ENCODE measurements around the gene TMEM225B. TPM values are rescaled to one million over a fixed set of nuclear protein-coding genes. Genes with fewer than 3 reads are reported as not detected.
"Not testable (repeated sequence)": the region's sequence is repeated elsewhere in the genome, so short reads cannot be mapped to it uniquely, and the experiment has no call there.

The TMEM225B gene, protein sequence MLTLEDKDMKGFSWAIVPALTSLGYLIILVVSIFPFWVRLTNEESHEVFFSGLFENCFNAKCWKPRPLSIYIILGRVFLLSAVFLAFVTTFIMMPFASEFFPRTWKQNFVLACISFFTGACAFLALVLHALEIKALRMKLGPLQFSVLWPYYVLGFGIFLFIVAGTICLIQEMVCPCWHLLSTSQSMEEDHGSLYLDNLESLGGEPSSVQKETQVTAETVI
- not detected in 2 replicates for total RNA-seq (2014; rRNA removed; shearing (Covaris generic))
- polyA plus RNA-seq (2016; fragmentation: Nextera tagmentation; extraction: Ambion mirVana), result 0.24 and 0.44 TPM in 2 replicates

DNA sequence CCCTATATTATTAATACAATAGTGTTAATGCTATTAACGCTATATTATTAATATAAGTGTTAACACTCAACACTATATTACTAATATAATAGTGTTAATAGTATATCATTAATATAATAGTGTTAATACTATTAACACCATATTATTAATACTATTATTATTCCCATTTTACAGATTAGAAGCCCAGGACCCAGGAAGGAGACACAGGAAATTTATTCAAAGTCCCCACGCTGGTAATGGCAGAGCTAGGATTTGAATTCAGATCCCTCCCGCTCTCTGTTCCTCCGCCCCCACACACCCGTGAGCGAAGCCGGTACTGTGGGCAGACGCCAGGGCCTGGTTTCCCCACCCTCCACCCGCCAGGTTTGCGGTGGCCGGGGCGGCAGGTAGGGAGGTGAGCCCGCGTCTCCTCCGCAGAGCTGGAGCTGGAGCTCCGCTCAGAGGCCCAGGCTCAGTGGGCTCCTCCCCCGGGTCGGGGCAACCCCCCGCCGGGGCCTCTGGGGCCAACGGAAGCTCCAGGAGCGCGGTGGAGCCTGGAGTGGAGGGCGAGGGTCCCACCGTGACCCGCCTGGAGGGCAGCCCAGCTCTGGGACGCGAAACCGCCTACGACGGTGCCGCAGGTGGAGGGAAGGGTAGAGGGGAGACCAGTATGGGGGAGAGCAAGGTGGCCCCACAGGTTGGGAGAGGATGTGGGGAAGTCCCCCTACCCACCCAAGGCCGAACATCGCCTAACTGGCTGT, at the start of gene TMEM225B:
TMEM225B (plus strand) TSS at position 506 of the 740 bp plus-strand sequence. CDS start 6,122 bp downstream, outside the sequence.
- WGBS, 2 experiments (ENCODE audit: low coverage in 1 of 2, low lambda C conversion rate in 2 of 2, missing lambda C conversion rate in 2 of 2), result 50 to 54% methylated on average over 26 to 34 of the region's 34 CpGs
- no peaks in the 10 kb centered on the region for H3K9me3 ChIP-seq (ENCODE audit: low read depth)
- no peaks in the 10 kb centered on the region for H3K79me2 ChIP-seq (ENCODE audit: insufficient read depth)
- no peak for TF ChIP-seq EZH2 (IDR thresholded peaks at IDR 0.05; ENCODE audit: insufficient read depth, poor library complexity, severe bottlenecking)
- TF ChIP-seq EZH2phosphoT487 (IDR thresholded peaks at IDR 0.05; ENCODE audit: insufficient read depth, low read depth), result no peak
- H2AFZ ChIP-seq, result no peak within 1 kb of the TSS
- no peak within 1 kb of the TSS for H3K27ac ChIP-seq
- no peaks in the 10 kb centered on the region for H3K27me3 ChIP-seq (replicated peaks; ENCODE audit: insufficient read depth)
- H3K4me3 ChIP-seq, result no peak within 1 kb of the TSS
- H3K36me3 ChIP-seq (ENCODE audit: low read depth), result no peaks in the 10 kb centered on the region
- no peaks in the 10 kb centered on the region for H3K9me2 ChIP-seq (ENCODE audit: insufficient read depth)
- H3K4me1 ChIP-seq (ENCODE audit: insufficient read depth), result no peaks in the 10 kb centered on the region
- no peak within 1 kb of the TSS for H3K4me2 ChIP-seq (ENCODE audit: unreplicated experiment)
- no peaks in the 10 kb centered on the region for H3F3A ChIP-seq (ENCODE audit: insufficient read depth)
- no peak for DNase-seq
- no peak within 1 kb of the TSS for H3K9ac ChIP-seq
- no peaks in the 10 kb centered on the region for H4K20me1 ChIP-seq (ENCODE audit: insufficient read depth)
- in situ Hi-C loops (cut with MboI), result no loop called here

DNA sequence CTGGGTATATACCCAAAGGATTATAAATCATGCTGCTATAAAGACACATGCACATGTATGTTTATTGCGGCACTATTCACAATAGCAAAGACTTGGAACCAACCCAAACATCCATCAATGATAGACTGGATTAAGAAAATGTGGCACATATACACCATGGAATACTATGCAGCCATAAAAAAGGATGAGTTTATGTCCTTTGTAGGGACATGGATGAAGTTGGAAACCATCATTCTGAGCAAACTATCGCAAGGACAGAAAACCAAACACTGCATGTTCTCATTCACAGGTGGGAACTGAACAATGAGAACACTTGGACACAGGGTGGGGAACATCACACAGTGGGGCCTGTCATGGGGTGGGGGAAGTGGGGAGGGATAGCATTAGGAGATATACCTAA, 48.5 kb upstream of the TMEM225B start:
- in situ Hi-C loops (cut with MboI); H3K9me2 ChIP-seq (ENCODE audit: insufficient read depth); H3K27ac ChIP-seq; DNase-seq; H3K4me2 ChIP-seq (ENCODE audit: unreplicated experiment); H3K36me3 ChIP-seq (ENCODE audit: low read depth); H3K4me1 ChIP-seq (ENCODE audit: insufficient read depth); H3K9me3 ChIP-seq (ENCODE audit: low read depth); H3F3A ChIP-seq (ENCODE audit: insufficient read depth); H4K20me1 ChIP-seq (ENCODE audit: insufficient read depth); H3K9ac ChIP-seq; H2AFZ ChIP-seq; H3K4me3 ChIP-seq; H3K27me3 ChIP-seq (replicated peaks; ENCODE audit: insufficient read depth): not testable (repeated sequence)
- H3K79me2 ChIP-seq (ENCODE audit: insufficient read depth), result peaks cover 53% of the 10 kb centered on the region
- 93 to 100% methylated on average over 2 of the region's 2 CpGs for WGBS, 2 experiments (ENCODE audit: low coverage in 1 of 2, low lambda C conversion rate in 2 of 2, missing lambda C conversion rate in 2 of 2)

DNA sequence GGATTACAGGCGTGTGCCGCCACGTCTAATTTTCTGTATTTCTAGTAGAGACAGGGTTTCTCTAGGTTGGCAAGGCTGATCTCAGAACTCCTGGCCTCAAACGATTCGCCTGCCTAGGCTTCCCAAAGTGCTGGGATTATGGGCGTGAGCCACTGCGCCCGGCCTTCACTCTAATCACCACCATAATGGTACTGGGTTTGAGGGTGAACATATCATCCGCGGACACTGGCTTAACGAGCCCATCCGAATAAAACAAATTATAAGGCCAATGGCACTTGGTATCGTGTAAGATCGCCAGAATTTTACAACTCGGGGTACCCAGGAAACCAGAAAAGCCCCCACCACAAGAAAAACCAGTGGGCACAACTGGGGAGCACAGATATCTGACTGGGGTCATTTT, 46.7 kb upstream of the TMEM225B start:
- Histone ChIP-seq H3F3A (ENCODE audit: insufficient read depth) (no peaks in the 10 kb centered on the region), H3K9me2 (ENCODE audit: insufficient read depth) (no peaks in the 10 kb centered on the region), H3K9ac (peak overlapping the region; percentile 97), H3K9me3 (ENCODE audit: low read depth) (no peaks in the 10 kb centered on the region), H3K79me2 (ENCODE audit: insufficient read depth) (peaks cover 64% of the 10 kb centered on the region), H2AFZ (peak overlapping the region; percentile 98), H3K27me3 (replicated peaks; ENCODE audit: insufficient read depth) (no peaks in the 10 kb centered on the region), H3K36me3 (ENCODE audit: low read depth) (peaks cover 10% of the 10 kb centered on the region), H3K27ac (peak overlapping the region; percentile 70), H3K4me2 (ENCODE audit: unreplicated experiment) (peak overlapping the region; percentile 95), H3K4me3 (peak overlapping the region; percentile 95), H3K4me1 (ENCODE audit: insufficient read depth) (peaks cover 5% of the 10 kb centered on the region; the same call in 1 of the 2 replicates), H4K20me1 (ENCODE audit: insufficient read depth) (no peaks in the 10 kb centered on the region)
- DNase-seq, result peak; percentile 62
- TF ChIP-seq EZH2 (IDR thresholded peaks at IDR 0.05; ENCODE audit: insufficient read depth, poor library complexity, severe bottlenecking), result no peak
- no peak for TF ChIP-seq EZH2phosphoT487 (IDR thresholded peaks at IDR 0.05; ENCODE audit: insufficient read depth, low read depth)
- in situ Hi-C loops (cut with MboI), result no loop called here
- WGBS, 2 experiments (ENCODE audit: low coverage in 1 of 2, low lambda C conversion rate in 2 of 2, missing lambda C conversion rate in 2 of 2), result 9 to 13% methylated on average over 15 of the region's 15 CpGs

DNA sequence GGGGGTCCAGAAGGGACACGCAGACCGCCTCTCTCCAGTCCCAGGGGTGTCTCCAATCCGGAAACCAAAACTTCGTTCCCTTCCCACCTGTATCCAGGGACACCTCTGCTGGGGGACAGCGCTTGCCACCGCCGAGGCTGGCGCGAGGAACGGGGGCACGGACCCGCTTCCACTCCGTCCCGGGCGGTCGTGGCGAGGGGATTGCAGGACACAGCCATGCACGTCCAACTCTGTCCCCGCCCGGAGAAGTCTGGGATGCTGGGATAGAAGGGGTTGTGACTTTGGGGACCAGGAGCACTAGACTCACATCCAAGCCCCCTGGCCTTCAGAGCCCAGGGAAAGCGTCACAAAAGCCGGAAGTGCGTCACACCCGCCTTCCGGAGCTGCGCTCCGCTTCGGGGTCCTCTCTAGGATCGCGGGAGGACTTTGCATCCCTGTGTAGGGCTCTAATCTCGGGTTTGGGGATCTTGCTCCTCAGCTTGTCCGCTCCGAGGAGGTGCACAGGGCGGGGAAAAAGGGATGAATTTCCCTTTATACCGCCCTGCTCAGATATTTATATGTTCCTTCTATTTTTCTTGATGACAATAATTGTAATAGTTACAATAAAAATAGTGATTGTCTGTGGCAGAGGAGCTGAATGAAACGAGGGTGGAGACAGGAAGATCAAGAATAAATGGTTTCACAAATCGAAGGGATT, 46.2 kb upstream of the TMEM225B start, which contains the start of gene FAM200A:
FAM200A (minus strand) TSS at position 348 of the 697 bp plus-strand sequence. CDS start 3,707 bp downstream, outside the sequence.
- H3K4me3 ChIP-seq, result peak within 1 kb of the TSS; percentile 95

More for the DNA sequence above, 46.2 kb upstream of the TMEM225B start, which contains the start of gene FAM200A:
- no peak for TF ChIP-seq EZH2 (IDR thresholded peaks at IDR 0.05; ENCODE audit: insufficient read depth, poor library complexity, severe bottlenecking)
- no peak for TF ChIP-seq EZH2phosphoT487 (IDR thresholded peaks at IDR 0.05; ENCODE audit: insufficient read depth, low read depth)
- H3K79me2 ChIP-seq (ENCODE audit: insufficient read depth), result peaks cover 69% of the 10 kb centered on the region
- H3K27ac ChIP-seq, result peak within 1 kb of the TSS; percentile 70
- no peaks in the 10 kb centered on the region for H3K9me2 ChIP-seq (ENCODE audit: insufficient read depth)
- no peaks in the 10 kb centered on the region for H3F3A ChIP-seq (ENCODE audit: insufficient read depth)
- peaks cover 5% of the 10 kb centered on the region; the same call in 1 of the 2 replicates for H3K4me1 ChIP-seq (ENCODE audit: insufficient read depth)
- H3K9me3 ChIP-seq (ENCODE audit: low read depth), result no peaks in the 10 kb centered on the region
- peak within 1 kb of the TSS; percentile 98 for H2AFZ ChIP-seq
- peak within 1 kb of the TSS; percentile 97 for H3K9ac ChIP-seq
- in situ Hi-C loops (cut with MboI), result no loop called here
- DNase-seq, result peak; percentile 96
- H4K20me1 ChIP-seq (ENCODE audit: insufficient read depth), result no peaks in the 10 kb centered on the region
- peaks cover 10% of the 10 kb centered on the region for H3K36me3 ChIP-seq (ENCODE audit: low read depth)
- WGBS, 2 experiments (ENCODE audit: low coverage in 1 of 2, low lambda C conversion rate in 2 of 2, missing lambda C conversion rate in 2 of 2), result 1 to 2% methylated on average over 37 of the region's 37 CpGs
- H3K27me3 ChIP-seq (replicated peaks; ENCODE audit: insufficient read depth), result no peaks in the 10 kb centered on the region
- H3K4me2 ChIP-seq (ENCODE audit: unreplicated experiment), result peak within 1 kb of the TSS; percentile 95
